ENCODE results near the gene FAM110C. TPM values are rescaled to one million over a fixed set of nuclear protein-coding genes. Genes with fewer than 3 reads are reported as not detected.

FAM110C gene
- total RNA-seq, 1 experiment from 2014 or later: 3.9 TPM

DNA sequence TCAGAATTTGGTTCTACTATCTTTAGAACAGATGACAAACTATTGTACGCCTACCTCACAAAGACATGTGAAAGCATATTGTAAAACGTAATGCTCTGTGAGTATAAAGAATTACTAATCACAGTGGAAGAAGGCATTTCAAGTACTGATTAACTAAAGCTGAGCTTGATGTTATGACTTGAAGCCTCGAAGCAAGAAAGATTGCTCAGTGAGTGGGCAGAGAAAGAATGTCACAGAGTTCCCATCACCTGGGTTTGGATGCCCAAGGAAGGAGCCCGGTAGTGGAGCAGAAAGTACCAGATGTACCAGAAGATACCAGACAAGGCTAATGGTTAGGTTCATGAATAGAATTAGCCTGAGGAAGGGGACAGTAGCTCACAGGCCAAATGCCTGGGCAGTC is 39.5 kb upstream of the FAM110C start:
- BruUV-seq (replicated peaks): no TSS peak
- intact Hi-C loops (cut with micrococcal nuclease; ENCODE audit: unreplicated experiment): no loop called here
- H3K27ac Mint-ChIP-seq (ENCODE audit: unreplicated experiment): no peak overlapping the region
- Histone ChIP-seq H3K36me3 (ENCODE audit: control insufficient read depth, insufficient read depth, low read length) (no peaks in the 10 kb centered on the region), H3K4me1 (no peaks in the 10 kb centered on the region), H3K27me3 (replicated peaks; ENCODE audit: control insufficient read depth, insufficient read depth, low read length) (no peaks in the 10 kb centered on the region), H3K4me3 (ENCODE audit: low read depth, low read length) (no peak overlapping the region), H3K9me3 (no peaks in the 10 kb centered on the region)
- H3K4me1 Mint-ChIP-seq (ENCODE audit: low read depth, unreplicated experiment): no peaks in the 10 kb centered on the region
- no peaks in the 10 kb centered on the region for H3K27me3 Mint-ChIP-seq (ENCODE audit: insufficient read depth, unreplicated experiment)
- H3K9me3 Mint-ChIP-seq (ENCODE audit: unreplicated experiment): peaks cover 10% of the 10 kb centered on the region
- H3K36me3 Mint-ChIP-seq (ENCODE audit: insufficient read depth, unreplicated experiment): no peaks in the 10 kb centered on the region
- TF ChIP-seq, protein P1, sequence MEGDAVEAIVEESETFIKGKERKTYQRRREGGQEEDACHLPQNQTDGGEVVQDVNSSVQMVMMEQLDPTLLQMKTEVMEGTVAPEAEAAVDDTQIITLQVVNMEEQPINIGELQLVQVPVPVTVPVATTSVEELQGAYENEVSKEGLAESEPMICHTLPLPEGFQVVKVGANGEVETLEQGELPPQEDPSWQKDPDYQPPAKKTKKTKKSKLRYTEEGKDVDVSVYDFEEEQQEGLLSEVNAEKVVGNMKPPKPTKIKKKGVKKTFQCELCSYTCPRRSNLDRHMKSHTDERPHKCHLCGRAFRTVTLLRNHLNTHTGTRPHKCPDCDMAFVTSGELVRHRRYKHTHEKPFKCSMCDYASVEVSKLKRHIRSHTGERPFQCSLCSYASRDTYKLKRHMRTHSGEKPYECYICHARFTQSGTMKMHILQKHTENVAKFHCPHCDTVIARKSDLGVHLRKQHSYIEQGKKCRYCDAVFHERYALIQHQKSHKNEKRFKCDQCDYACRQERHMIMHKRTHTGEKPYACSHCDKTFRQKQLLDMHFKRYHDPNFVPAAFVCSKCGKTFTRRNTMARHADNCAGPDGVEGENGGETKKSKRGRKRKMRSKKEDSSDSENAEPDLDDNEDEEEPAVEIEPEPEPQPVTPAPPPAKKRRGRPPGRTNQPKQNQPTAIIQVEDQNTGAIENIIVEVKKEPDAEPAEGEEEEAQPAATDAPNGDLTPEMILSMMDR (IDR thresholded peaks at IDR 0.05; ENCODE audit: insufficient read depth in 1 of 2, low read depth in 1 of 2, low read length in 1 of 2, severe bottlenecking in 1 of 2, unreplicated experiment in 1 of 2): no peak
- ChIA-PET POLR2A (no interaction called here), CTCF (no interaction called here)
- H3K4me3 Mint-ChIP-seq (ENCODE audit: unreplicated experiment): no peak overlapping the region
- DNase-seq: no peak

DNA sequence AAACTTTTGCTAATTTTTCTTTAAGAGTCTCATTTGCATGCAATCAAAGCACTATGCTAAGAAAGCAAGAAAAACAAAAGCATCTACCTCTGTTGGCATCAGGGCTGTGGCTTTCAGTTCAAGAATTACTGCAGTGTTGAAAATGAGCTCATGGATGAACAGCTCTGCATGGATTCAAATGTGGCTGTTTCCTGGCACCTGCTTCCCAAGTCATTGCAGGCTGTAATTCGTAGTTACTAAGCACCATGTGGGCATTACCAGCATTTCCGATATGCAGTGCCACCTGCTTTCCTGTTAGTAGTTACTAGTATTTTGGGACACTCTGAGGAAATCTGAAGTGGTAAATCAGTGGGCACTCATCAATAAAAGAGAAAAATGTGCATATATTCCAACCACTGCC is 37.8 kb upstream of the FAM110C start:
- Histone ChIP-seq H3K4me3 (ENCODE audit: low read depth, low read length) (no peak overlapping the region), H3K9me3 (no peaks in the 10 kb centered on the region), H3K36me3 (ENCODE audit: control insufficient read depth, insufficient read depth, low read length) (no peaks in the 10 kb centered on the region), H3K4me1 (no peaks in the 10 kb centered on the region), H3K27me3 (replicated peaks; ENCODE audit: control insufficient read depth, insufficient read depth, low read length) (no peaks in the 10 kb centered on the region)
- ChIA-PET CTCF (no interaction called here), POLR2A (no interaction called here)
- no TSS peak for BruUV-seq (replicated peaks)
- Mint-ChIP-seq H3K4me3 (ENCODE audit: unreplicated experiment) (no peak overlapping the region), H3K9me3 (ENCODE audit: unreplicated experiment) (no peaks in the 10 kb centered on the region), H3K4me1 (ENCODE audit: low read depth, unreplicated experiment) (no peaks in the 10 kb centered on the region), H3K27ac (ENCODE audit: unreplicated experiment) (no peak overlapping the region), H3K36me3 (ENCODE audit: insufficient read depth, unreplicated experiment) (no peaks in the 10 kb centered on the region), H3K27me3 (ENCODE audit: insufficient read depth, unreplicated experiment) (no peaks in the 10 kb centered on the region)
- DNase-seq: no peak
- intact Hi-C loops (cut with micrococcal nuclease; ENCODE audit: unreplicated experiment): no loop called here
- TF ChIP-seq, protein P1 (IDR thresholded peaks at IDR 0.05; ENCODE audit: insufficient read depth in 1 of 2, low read depth in 1 of 2, low read length in 1 of 2, severe bottlenecking in 1 of 2, unreplicated experiment in 1 of 2): no peak

DNA sequence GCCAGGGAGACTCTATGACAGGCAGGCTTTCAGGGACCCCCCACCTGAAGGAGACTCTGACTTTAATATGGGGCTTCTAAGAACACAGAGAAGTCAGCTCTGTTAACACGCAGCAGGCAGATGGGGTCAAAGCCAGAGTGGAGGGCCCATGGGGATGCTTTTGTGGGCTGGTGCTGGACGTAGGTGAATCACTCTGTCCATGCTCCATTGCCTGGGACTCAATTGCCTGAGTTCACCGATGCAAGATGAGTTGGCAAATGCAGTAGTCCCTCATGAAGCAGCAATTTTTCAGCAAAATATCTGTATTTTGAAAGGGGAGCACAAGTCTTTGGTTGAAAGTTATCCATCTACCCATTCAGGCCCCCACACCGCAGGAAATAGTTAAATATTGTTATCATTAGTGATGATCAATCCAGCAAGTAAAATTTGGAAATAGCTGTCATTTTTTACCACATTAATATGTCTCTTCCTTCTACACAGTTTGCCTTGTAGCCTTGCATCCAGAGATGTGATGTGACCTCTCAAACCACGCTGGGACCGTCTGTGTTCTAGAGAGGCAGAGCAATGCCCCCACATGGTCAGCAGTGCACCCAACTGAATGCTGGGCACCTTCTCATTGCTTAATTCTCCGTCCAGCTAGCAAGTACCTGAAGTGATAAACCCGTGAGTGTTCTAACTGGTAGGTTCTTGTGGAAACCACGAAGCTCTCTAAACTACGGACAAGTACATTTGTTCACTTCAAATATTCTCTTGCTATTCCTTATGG is 34.8 kb upstream of the FAM110C start:
- intact Hi-C loops (cut with micrococcal nuclease; ENCODE audit: unreplicated experiment): no loop called here
- no peaks in the 10 kb centered on the region for H3K27me3 ChIP-seq (replicated peaks; ENCODE audit: control insufficient read depth, insufficient read depth, low read length)
- peaks cover 13% of the 10 kb centered on the region for H3K9me3 Mint-ChIP-seq (ENCODE audit: unreplicated experiment)
- ChIA-PET POLR2A (no interaction called here), CTCF (no interaction called here)
- DNase-seq: no peak
- H3K27me3 Mint-ChIP-seq (ENCODE audit: insufficient read depth, unreplicated experiment): no peaks in the 10 kb centered on the region
- H3K4me3 ChIP-seq (ENCODE audit: low read depth, low read length): no peak overlapping the region
- BruUV-seq (replicated peaks): no TSS peak
- H3K4me1 Mint-ChIP-seq (ENCODE audit: low read depth, unreplicated experiment): no peaks in the 10 kb centered on the region
- H3K9me3 ChIP-seq: no peaks in the 10 kb centered on the region
- TF ChIP-seq, protein P1 (IDR thresholded peaks at IDR 0.05; ENCODE audit: insufficient read depth in 1 of 2, low read depth in 1 of 2, low read length in 1 of 2, severe bottlenecking in 1 of 2, unreplicated experiment in 1 of 2): peak in 1 of 2 experiments; percentile 2
- no peaks in the 10 kb centered on the region for H3K36me3 Mint-ChIP-seq (ENCODE audit: insufficient read depth, unreplicated experiment)
- H3K36me3 ChIP-seq (ENCODE audit: control insufficient read depth, insufficient read depth, low read length): no peaks in the 10 kb centered on the region
- no peak overlapping the region for H3K4me3 Mint-ChIP-seq (ENCODE audit: unreplicated experiment)
- no peak overlapping the region for H3K27ac Mint-ChIP-seq (ENCODE audit: unreplicated experiment)
- no peaks in the 10 kb centered on the region for H3K4me1 ChIP-seq

All from Caco-2 (cell line).